SHP77 (cell line): ENCODE measurements around the gene ZNF609.
A peak's percentile ranks its signal among the peaks of the same experiment; 100 is the strongest.

Experiments used
- DNase-seq, 2 experiments: peaks; one replicate each; lab custom pipeline; 2025; lab: John Stamatoyannopoulos, UW

Gene ZNF609, protein sequence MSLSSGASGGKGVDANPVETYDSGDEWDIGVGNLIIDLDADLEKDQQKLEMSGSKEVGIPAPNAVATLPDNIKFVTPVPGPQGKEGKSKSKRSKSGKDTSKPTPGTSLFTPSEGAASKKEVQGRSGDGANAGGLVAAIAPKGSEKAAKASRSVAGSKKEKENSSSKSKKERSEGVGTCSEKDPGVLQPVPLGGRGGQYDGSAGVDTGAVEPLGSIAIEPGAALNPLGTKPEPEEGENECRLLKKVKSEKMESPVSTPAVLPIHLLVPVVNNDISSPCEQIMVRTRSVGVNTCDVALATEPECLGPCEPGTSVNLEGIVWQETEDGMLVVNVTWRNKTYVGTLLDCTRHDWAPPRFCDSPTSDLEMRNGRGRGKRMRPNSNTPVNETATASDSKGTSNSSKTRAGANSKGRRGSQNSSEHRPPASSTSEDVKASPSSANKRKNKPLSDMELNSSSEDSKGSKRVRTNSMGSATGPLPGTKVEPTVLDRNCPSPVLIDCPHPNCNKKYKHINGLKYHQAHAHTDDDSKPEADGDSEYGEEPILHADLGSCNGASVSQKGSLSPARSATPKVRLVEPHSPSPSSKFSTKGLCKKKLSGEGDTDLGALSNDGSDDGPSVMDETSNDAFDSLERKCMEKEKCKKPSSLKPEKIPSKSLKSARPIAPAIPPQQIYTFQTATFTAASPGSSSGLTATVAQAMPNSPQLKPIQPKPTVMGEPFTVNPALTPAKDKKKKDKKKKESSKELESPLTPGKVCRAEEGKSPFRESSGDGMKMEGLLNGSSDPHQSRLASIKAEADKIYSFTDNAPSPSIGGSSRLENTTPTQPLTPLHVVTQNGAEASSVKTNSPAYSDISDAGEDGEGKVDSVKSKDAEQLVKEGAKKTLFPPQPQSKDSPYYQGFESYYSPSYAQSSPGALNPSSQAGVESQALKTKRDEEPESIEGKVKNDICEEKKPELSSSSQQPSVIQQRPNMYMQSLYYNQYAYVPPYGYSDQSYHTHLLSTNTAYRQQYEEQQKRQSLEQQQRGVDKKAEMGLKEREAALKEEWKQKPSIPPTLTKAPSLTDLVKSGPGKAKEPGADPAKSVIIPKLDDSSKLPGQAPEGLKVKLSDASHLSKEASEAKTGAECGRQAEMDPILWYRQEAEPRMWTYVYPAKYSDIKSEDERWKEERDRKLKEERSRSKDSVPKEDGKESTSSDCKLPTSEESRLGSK (N-terminal part only)

DNA sequence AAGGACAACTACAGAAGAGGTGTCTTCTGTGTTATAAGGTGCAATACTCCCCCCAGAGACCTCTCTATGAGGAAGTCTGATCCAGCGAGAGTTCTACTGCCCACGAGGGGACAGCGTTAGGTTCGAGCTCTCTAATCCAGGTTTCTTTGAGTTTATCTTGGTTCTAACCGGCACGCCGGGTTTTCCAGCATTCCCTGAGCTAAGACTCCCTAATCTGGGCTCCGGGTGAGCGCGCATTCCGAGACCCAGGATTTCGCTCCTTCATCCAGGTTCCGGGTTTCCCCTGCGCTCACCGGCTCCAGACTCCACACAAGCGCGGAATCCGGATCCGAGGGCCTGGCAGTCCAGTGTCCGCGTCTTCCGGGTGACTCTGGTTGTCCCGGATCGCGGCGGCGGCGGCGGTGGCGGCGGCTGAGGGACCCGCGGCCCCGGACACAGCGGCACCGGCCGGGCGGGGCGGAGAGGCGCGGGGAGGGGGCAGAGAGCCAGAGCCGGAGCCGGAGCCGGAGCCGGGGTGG is at the start of gene ZNF609:
Gene ZNF609, plus strand, starts transcription at position 373 of the 518 bp plus-strand sequence. CDS start 38,842 bp downstream, outside the sequence.
- DNase-seq = peak; percentile 97 to 98

DNA sequence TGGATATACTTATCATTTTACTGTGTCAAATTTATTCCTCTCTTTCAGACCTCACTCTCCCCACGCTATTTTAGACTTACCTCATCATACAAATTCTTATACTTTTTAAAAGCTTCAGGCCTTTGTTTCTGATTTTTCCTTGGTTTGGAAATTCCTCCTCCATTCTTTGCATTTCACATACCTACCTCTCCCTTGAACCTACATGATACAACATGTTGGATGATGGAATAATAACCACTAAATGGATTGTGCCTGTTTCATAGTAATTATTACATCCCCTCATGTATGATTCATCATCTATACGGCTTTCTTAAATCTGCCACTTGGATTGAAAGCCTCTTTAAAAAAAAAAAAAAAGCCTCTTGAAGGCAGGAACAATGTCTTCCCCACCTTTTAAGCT is 48.2 kb upstream of the ZNF609 start:
- no peak for DNase-seq

DNA sequence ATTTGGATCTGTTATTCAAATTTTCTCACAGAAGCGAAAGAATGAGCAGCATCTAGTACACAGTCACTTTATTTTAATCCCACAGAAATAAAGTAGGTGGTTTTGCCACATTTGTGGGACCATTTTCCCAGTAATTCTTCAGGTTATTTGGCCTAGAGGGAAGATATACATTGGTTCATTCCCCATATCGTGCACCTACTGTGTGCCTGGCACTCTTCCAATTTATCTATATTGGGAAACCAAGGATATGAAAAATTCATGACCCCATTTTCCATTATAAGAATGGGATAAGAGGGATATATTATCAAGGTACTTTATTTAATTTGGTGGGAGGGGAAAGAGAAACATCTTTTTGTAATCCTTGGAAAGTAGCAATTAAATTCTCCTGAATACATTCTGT is 37.7 kb upstream of the ZNF609 start:
- DNase-seq = no peak

DNA sequence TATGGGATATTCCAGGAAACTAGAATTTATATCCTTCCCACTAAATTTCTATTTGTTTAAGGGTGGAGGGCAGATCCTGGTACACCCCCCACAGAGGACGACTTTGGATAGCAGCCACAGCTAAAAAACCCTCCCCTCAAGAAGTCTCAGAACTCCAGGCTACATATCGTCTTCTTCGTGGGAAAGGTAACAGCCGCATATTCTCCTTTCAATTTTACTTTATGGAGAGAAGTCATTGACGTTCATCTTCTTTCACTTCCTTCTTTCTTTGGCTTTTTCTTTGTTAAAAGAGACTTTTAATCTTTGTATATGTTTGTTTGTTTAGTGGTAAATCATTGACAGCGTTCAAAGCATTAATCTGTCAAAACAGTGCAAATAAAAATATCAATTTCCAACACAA is 36.4 kb upstream of the ZNF609 start:
- no peak for DNase-seq

DNA sequence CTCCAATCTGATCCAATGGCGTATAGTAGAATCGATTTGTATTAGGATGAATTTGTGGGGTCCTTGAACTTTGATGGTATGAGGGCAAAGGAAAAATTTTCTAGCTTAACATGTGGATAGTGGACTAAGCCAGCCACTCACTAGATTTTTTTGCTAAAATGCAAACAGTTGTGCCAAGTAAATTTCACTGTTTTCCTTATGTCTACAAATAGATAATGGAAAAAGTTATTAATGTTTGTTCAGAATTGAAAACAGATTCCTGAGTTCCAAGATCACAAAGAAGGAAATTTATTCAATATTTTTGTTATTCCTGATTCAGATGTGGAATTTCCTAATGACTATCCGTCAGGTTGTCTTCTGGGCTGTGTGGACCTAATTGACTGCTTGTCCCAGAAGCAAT is 35.2 kb upstream of the ZNF609 start:
- no peak for DNase-seq

DNA sequence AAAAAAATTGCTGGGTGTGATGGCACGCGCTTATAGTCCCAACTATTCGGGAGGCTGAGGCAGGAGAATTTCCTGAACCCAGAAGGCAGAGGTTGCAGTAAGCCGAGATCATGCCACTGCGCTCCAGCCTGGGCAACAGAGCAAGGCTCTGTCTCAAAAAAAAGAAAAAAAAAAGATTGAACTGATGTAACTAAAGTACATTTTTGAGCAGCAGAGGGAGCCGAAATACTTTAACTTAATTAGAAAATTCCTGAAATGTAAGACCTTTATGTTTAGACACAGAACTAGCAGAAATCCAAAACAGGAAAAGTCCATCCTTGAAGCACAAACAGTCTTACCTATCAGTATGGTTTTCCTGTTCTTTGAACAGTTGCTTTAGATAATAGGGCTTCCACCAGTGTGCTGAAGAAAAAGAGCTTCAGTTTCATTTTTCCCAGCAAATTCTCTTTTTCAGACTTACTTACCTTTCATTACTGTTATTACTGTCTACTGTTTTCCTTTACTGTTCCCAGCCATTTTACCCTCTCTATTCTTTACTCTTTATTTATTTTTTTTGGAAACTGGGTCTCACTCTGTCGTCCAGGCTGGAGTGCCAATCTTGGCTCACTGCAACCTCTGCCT is 33.4 kb upstream of the ZNF609 start:
- DNase-seq = no peak

DNA sequence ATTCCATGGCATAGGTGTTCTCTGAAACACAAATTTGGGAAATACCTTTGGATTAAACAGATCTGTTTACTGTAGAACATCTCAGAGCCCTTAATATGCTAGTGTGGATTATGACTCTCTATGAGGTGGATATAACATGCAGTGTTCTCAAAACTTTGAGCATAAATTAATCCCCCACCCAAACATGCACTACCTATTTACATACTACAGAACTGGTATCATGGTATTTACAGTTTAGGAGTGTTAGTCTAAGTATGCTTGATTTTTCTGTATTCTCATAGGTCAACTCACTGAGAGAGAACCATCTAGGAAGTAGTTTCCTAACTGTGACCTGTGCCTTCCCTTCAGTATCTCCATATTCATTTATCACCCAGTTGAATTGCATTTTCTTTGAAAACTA is 30.9 kb upstream of the ZNF609 start:
- no peak for DNase-seq

DNA sequence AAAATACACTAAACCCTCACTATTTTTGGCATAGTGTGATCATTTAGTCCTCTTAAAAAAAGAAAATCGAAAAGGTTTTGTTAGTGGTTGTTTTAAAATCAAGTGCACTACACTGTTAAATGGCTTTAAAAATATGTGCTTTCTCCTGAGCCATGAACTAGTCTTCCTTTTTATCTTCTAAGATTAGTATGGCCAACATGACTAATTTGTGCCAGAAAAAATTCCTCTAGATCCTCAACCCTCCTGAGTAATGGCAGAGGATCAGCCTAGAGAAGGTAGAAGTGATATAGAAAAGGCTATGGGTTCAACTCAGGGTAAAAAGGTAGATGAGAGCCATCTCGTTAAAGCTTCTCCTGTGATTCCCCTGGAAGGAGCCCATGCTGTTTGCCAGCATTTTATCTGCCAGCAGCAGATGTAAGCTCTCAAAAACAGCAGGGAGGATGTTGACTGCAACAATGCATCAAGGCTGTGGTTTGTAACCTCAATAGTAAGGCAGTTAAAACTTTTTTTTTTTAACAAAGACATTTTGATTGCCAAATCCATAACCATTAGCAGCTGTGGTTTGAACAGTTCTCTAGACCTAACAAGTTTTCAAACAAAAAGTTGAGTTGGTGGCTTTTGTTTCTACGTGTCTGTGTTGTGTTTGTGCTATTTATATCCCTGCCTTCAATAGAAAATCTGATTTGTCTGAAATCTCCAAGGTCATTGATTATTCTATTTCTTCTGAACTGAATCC is 30.2 kb upstream of the ZNF609 start:
- no peak for DNase-seq

DNA sequence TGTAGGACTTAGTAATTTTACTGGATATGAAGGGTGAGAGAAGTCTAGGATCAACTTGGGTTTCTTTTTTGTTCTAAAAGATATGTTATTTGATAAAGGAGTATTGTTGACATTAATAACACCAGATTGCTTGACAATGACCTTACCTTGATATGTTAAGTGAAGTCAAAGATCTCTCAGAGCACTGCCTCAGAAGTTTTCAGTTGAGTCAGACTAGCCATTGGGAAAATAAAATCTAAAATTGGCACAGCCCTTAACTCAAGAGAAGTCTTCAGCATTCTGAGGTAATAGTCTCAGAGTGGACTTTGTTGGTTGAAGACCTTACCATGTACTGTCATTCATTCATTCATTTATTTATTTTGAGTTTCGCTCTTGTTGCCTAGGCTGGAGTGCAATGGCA is 22.4 kb upstream of the ZNF609 start:
- DNase-seq = no peak

DNA sequence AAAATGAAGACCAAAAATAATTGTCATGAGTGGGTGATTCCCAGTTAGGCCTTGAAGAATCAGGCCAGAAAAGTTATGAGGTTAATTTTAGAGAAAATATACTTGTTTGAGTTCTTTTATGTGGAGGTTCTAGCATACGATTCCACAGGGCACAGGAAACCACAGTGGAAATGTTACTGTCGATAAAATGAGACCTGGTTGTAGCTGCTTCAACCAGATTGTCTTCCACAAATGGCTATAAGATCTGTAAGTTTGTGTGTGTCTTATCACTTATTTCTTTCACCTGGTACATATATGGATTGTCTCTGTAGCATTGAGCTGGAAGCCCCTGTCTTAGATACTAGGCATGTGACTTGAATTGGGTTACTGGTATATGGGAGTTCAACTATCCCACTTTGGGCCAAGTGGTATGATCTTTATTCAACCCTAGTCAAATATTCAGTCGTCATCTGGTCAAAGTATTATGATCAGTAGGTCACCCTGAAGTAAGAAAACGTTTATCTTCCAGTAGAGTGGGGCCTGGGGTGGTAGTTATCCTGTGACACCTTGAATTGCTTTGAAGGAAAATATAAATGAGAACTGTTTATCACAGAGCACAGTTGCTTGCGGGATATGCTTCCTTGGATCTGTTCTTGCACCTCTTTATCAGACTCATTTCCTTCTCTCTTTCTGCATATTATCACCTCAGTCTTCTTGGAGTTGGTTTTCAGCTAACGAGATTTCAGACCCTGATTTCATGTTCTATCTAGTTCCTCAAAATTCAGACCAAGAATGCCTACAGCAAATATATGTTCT is 21.5 kb upstream of the ZNF609 start:
- no peak for DNase-seq

DNA sequence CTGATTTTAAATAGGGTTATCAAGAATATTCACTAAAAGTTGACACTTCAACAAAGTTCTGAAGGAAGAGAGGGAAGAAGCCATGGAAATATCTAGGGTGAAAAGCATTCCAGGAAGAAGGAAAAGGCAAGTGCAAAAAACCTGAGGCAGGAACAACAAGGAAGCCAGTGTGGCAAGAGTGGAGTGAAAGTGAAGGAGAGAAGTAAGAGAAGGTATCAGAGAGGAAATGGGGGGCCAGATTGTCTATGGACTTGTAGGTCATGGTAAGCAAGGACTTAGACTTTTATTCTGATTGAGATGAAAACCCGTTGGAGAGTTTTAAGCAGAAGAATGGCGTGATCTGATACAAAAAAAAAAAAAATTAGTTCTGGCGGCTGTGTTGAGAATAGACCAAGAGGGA is 18.5 kb upstream of the ZNF609 start:
- no peak for DNase-seq

DNA sequence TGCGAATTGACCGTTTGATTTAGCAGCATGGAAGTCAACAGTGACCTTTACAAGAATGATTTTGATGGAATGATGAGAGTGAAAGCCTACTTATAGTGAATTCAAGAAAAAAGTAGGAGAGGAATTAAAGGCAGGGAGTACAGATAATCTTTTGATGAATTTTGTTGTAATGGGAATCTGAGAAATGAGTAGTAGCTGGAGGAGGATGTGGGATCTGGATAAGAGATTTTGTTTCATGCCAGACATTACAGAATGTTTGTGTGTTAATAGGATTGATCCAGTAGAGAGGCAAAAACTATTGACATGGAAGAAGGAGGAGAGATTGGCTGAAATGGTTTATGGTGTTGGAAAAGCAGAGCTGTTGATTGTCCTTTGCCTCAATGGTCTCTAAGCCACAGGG is 17.4 kb upstream of the ZNF609 start:
- DNase-seq = no peak

DNA sequence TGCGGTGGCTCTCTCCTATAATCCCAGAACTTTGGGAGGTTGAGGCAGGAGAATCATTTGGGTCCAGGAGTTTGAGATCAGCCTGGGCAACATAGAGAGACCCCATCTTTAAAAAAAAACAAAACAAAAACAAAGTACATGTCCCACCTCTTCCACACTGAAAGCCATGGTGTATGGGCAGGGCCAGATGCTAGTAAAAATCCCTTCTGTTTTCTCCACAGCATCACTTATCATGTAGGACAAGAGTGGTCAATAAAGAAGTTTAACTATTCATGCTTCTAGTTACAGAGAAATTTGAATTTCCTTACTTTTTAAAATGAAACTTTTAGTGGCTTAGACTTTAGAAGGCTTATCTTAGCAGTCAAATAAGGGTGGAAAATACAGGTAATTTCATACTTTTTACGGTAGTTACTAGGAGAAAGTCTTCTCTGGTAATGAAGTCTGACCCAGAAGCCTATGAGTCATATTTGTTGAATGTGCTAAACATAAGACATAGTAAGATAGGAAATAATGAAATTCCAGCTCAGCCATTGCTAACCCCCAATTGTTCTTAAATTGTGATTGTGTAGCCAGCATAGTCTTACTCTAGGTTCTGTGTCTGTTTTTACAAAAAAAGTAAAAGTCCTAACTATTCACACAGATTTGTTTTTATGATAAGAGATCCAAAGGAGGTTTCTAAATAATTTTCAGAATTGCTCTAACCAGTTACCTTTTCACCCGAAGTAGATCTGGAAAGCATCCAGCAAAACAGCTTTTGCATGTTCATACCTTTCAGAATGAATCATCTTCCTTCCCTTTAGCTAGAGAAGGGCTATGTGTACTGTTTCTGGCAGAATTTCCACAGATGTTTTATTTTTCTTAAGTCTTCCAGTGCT is 16.4 kb upstream of the ZNF609 start:
- DNase-seq = no peak

DNA sequence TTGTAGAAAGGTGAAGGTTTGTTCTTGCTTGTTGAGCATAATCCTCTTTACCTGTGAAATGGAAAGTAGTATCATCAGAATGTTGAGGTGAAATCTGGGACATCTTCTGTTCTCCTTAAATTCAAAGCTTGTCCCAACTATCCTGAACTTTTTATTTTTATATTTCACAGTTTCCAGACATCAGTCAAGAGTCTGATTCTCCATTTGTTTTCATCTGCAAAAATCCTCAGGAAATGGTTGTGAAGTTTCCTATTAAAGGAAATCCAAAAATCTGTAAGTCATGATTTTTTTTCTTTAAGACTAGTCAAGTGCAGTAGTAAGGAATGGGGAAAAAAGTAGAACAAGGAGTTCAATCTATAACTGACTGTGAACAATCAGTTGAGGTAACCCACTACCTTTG is 15.5 kb upstream of the ZNF609 start:
- DNase-seq = no peak

DNA sequence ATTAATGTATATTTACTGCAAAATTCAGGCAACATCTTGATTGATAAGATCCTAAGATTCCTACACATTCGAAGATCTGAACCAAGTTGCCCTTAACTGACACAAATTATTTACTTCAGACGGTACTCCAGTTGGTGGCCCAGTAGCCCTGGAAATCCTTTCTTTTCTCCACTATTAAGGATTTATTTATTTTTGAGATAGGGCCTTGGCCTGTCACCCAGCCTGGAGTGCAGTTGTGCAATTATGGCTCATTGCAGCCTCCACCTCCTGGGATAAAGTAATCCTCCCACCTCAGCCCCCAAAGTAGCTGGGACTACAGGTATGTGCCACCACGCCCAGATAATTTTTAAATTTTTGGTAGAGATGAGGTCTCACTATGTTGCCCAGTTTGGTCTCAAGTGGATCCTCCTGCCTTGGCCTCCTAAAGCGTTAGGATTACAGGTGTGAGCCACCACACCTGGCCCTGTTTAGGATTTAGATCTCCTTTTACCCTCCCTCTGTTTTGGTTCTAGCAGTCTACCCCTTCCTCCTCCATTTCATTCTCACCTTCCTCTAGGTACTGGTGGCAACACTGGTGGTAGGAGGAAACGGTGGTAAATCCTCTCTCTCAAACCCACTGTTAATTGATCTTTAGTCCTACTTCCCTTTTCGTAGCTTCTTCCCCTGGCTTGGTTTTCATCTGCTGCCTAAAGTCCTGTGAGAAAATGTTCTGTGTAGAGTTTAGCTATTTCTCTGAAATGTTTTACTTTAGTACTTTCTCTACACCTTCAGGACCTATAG is 12.7 kb upstream of the ZNF609 start:
- no peak for DNase-seq

DNA sequence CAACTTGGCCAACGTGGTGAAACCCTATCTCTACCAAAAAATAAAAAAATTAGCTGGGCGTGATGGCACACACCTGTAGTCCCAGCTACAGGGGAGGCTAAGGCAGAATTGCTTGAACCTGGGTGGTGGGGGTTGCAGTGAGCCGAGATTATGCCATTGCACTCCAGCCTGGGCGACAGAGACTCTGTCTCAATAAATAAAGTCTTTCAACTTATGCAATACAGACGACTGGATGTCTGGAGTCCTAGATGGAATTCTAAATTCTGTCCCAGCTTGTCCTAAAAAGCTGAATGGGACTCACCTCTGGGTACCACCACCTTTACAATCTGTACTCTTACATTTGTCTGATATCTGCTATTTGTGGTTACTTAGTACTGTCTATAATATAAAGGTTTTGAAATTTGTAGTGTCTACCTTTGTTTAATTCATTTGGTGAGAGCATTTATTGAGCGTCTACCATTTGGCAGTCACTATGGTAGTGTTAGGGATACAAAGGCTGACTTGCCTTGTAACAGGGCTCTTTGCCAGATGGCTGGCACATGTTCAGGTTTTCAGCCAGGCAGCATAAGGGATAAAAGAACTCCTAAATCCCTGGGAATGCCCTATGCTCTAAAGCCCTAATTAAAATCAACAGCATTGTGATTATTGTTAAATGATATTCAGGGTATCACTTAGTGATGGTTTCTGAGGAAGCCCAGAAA is 7.2 kb upstream of the ZNF609 start:
- DNase-seq = no peak

DNA sequence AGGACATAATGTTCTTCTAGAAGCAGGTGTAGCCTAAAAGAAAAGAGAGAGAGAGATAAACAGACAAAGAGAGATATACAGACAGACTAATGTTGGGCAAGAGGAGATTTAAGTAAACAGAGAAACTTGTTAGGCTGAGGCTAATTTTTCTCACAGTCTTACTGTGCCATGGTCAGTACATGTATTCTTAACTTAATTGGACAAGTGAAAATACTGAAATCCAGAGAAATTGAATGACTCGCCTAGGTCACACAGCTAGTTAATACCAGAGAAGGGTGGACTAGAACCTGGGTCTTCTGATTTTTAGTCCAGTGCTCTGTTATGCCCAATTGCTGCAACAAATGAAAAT is 6.7 kb upstream of the ZNF609 start:
- DNase-seq = no peak

DNA sequence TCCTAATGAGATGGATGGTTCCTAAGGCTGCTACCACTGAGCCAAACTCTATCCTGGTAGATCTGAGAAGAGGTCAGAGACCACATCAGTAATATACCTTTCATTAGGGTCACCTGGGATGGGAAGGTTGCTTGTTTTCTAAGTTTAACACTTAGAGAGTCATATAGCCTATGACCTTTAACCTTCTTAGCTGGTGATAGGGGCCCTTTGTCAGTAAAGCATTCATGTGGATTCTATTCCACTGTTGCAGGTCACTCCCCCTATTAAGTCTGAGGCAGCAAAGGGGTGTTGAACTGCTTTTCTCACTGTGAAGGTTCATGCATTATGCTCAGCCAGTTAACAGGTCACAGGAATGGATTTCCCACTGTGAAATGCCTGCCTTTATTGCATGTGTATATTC is 6.1 kb upstream of the ZNF609 start:
- no peak for DNase-seq
